ENCODE data around the gene ZNF883.

The ZNF883 gene

DNA sequence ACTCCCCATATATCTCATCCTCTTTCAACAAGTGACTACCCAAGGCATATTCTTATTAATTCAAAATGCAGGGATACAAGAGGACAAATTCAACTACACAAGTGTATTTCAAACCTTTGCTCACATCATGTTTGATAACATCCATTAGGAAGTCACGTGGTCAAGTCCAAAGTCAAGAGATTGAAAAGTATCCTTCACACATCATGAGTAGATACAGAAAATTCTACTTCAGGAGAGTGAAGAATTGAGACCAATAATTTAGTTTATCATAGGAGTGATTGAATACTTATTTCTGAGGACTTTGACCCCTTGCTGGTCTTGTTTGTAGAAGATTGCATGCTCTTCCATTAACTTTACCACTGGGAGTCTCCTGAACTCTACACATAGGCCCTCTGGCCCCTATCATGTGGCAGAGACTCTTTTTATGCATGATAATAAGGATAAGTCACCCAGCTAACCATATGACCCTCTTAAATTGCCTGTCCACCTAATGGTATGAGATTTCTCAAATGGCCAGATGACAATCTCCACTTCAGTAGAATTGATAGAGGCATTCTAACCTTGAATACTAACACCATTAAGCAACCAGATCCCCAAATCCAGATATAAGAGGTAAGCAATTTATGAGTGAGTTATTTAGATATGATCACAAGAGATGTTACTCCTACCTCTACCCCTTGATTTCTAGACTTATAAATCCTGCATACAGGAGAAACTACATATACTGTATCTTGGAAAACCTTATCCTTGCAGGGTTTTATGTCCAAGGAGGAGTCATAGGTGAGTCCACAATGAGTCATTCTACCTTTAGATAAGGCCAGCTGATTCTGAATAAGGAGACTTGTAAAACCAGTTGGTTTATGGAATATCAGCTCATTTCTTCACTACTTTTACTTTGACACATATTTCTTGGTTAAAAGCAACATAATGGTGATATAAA is 94.7 kb downstream of the ZNF883 start:
- no peak for DNase-seq

DNA sequence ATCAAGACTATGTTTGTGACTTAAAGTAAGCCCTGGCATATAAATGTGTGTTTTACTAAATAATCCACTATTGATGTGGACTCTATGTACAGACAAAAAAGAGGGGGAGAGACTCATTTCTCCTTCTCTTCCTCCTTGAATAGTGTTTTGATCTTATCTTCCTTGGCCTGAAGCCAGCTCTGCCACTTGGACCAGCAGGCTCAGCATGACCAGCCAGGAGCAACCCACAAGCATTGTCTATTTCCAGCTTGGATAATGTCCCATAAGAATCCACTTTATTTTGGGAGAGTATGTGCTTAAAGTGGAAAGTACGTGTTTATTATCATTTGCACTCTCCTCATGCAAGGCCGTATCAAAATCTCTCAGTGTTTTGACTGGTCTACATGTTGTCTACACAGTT is 97.5 kb downstream of the ZNF883 start:
- no peak for DNase-seq

- no peak for DNase-seq
Measured at GRCh38 chr9:112913326-112913725, 98.7 kb downstream of the ZNF883 start.

- DNase-seq, result no peak
Measured at GRCh38 chr9:112912636-112913035, 99.4 kb downstream of the ZNF883 start.

- no peak for DNase-seq
Measured at GRCh38 chr9:112911736-112912135, 100.3 kb downstream of the ZNF883 start.

Data from cortex of kidney (tissue), 1 donor.